HG02623 (cell line): ENCODE measurements around the gene RBM23.
"Not testable (repeated sequence)": the region's sequence is repeated elsewhere in the genome, so short reads cannot be mapped to it uniquely, and the experiment has no call there.

Experiments used
- ATAC-seq: cut with Tn5 transposase; IDR thresholded peaks from one replicate; pipeline ENCODE4 v1.9.1; 2021; ENCODE audit warnings: moderate library complexity; ENCODE audit not compliant: unreplicated experiment

The RBM23 gene

DNA sequence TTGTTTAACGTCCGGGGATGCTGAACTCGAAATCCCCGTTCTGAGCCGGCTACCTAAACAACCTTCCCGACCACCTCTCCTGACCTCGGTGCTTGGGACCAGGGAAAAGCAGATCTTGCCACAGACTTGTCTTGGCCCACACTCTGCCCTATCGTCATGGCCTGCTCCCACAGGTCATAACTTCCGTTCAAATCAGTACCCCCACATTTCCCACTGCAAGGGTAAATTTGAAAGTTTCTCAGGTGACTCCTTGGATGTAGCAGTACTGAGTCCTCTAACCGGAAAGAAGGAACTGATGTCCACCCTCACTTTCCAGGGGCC is 612 bp upstream of the RBM23 start:
- ATAC-seq, result peak; percentile 7

- no peak for ATAC-seq
Measured at GRCh38 chr14:22915886-22916521, 2.9 kb downstream of the RBM23 start.

- ATAC-seq, result not testable (repeated sequence)
Measured at GRCh38 chr14:22914836-22915235, 4.1 kb downstream of the RBM23 start.

DNA sequence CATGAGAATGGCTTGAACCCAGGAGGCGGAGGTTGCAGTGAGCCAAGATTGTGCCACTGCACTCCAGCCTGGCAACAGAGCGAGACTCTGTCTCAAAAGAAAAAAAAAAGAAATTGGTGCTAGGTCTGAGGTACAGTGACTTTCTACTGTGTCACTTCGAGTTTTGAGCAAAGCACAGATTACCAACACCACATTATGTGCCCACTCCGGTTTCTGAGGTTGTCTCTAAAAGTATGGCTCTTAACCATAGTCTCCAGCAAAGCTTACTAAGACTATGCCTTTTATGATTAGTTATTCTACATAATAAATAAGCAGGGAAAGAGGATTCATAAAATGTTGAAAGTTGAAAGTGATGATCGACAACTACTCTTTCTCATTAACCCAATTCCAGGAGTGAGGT is 8.0 kb downstream of the RBM23 start:
- no peak for ATAC-seq

- ATAC-seq, result no peak
Measured at GRCh38 chr14:22908601-22909000, 10.3 kb downstream of the RBM23 start.

DNA sequence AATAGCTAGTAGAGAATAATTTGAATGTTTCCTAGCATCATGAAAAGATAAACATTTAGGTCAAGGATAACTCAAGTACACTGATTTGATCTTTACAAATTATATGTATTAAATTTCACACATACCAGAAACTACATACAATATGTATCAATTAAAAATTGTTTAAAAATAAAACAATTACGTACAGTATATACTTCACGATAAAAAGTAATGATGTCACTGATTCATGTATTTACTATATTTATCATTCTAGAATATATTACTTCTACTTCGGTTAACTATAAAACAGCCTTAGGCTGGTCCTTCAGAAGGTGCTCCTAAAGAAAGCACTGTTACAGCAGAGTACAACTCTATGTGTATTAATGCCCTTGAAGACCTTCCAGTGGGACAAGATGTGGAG is 11.5 kb downstream of the RBM23 start:
- ATAC-seq, result no peak

DNA sequence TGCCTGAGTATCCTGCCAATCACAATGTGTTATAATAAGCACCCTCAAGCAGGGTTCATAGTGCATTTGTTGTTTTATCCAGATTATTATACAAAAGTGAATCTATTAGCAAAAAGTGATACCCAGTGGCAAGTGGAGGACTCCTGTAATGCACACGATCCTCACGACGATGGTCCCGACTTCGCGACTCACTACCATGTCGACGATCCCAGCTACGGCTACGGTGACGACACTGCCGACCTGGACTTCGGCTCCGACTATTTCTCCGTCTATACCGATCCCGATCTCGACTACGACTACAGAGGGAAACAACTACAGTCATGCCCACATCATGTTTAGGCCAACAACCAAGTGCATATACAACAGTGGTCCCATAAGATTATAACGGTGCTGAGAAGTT is 12.9 kb downstream of the RBM23 start:
- no peak for ATAC-seq

GRCh38 chr14:22905627-22906026 is 13.3 kb downstream of the RBM23 start:
- ATAC-seq, result no peak

DNA sequence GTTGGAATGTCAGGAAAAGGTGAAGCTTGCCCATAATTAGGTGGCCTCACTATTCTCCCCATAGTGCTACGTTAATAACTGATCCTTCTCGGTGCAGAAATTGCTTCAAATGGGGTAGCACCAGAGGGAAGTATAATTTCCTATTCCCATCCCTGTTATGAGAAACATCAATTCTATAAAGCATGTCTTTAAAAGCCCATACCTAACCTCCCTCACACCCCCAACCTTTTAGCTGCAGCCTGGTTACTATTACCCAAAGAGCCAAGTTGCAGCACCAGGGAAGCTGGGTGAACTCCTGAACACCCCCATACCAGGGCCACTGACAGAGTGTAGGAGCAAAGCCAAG is 15.2 kb downstream of the RBM23 start:
- no peak for ATAC-seq

GRCh38 chr14:22901799-22902198 is 17.1 kb downstream of the RBM23 start:
- no peak for ATAC-seq

GRCh38 chr14:22900081-22900799 is 18.7 kb downstream of the RBM23 start:
- ATAC-seq, result peak; percentile 50

GRCh38 chr14:22898302-22899090 is 20.5 kb downstream of the RBM23 start:
- no peak for ATAC-seq

DNA sequence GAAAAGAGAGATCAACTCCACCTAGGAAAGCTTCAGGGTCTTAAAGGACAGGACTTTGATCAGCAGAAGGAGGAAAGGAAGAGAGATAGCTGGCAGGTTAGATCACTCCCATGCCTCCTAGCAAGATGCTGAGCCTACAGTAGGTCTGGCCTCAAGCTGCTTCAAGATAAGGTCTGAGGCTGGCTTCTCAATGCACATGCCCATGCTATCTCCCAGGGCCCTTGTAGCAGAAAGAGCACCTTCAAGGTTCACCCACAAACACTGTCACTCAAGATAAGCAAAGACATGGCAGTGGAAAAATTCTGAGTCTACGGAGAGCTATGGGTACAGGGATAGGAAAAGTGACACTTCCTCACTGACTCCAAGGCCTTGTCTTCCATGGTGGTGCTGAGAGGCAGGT is 21.6 kb downstream of the RBM23 start:
- no peak for ATAC-seq

- ATAC-seq, result no peak
Measured at GRCh38 chr14:22896760-22897159, 22.2 kb downstream of the RBM23 start.

DNA sequence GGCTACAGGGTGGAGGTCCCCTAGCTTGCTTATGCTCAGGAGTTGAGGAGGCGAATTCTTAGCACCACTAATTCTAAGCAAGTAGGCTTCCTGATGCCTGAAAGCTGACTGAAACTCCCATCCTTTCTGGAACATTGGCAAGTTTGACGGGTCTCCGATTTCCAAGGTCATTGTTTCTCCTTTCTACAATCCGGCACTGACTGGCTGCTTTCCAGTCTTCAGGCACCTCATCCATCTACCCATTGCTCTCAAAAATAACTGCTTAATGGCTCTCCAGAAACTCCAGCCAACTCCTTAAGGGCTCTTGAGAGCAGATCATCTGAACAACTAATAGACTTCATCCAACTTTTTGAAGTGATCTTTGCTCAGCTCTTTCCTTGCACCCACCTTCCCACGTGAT is 22.6 kb downstream of the RBM23 start:
- no peak for ATAC-seq

- no peak for ATAC-seq
Measured at GRCh38 chr14:22895402-22895801, 23.5 kb downstream of the RBM23 start.

DNA sequence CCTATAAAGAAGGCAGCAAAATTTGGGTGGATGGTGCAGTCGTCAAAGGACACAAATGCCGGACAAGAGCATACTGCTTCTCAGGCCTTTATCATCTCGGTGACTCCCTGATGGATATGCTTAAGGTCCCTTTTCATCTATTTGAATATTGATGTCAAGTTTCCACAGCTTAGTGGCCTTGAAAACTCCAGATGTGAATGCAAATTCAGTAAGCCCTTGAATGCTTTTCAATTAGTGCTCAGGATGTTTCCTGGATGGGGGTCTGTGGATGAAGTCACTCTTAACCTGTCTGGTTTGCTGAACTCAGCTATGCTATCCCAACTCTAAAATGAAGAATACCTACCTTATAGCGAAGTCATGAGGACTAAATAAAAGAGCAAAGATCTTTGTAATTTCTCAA is 25.2 kb downstream of the RBM23 start:
- no peak for ATAC-seq

GRCh38 chr14:22892488-22892887 is 26.5 kb downstream of the RBM23 start:
- no peak for ATAC-seq

GRCh38 chr14:22890416-22890815 is 28.5 kb downstream of the RBM23 start:
- ATAC-seq, result no peak

DNA sequence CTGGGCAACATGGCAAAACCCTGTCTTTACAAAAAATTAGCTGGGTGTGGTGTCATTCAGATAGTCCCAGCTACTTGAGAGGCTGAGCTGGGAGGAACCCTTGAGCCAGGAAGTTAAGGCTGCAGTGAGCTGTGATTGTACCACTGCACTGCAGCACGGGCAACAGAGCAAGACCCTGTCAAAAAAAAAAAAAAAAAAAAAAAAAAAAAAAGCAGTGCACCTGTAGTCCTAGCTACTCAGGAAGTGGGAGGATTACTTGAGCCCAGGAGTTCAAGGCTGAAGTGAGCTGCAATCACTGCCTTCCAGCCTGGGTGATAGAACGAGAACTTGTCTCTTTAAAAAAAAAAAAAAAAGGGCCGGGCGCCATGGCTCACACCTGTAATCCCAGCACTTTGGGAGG is 30.3 kb downstream of the RBM23 start:
- ATAC-seq, result no peak

DNA sequence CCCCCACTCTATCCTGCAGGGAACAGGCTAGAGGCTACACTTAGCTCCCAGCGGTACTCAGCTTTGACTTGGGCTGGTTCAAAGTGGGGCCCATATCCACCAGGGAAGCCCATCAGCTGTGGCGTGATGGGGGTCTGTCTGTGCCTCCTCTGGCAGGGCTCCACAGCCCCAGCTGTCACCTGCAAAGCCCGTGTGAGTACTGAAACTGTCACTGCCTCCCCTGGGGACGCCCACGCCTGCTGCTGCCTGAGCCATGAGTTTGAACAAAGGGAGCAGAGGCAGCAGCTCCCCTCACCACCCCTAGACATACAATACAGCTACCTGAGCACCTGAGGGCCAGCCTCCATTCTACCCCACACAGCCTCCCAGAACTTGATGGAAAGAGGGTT is 31.0 kb downstream of the RBM23 start:
- ATAC-seq, result peak; percentile 51

DNA sequence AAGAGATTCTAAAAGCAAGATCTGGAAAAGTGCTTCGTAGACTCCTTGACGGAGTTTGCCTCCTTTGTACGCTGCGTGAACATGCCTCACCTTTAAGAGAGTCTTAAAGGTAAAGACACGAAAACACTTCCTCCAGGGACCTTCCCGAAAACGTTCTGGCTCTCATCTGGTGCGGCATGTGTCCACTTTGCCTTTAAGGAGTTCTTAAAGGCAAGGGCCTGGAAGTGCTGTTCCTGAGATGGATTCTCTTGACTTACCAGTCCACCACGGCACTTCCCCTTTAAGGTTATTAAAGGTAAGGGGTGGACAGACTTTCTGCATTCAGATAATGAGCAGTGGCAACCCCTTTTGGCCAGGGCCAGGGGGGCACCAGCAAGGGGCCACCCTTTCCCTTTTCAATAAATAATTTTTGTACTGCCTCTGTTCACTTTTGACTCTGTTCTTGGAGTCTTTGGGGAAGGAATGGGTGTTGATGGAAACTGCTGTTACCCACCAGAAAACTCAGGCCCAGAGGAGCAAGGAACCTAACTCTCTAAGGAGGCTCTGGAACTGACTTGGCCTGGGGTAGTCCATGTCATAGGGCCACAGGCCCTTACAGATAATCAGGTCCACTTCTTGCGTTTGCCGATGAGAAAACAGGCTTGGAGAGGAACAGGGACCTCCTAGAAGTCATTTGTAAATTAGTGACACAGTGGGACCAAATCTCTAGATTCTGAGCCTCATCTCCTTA is 31.5 kb downstream of the RBM23 start:
- ATAC-seq, result peak; percentile 31
